ENCODE measurements around the gene UTP14C.

The UTP14C gene

GRCh38 chr13:51997186-51997585, 27.3 kb upstream of the UTP14C start:
- no peak for TF ChIP-seq CTCF (IDR thresholded peaks at IDR 0.05; ENCODE audit: low read depth, low read length)
- no peak for DNase-seq (ENCODE audit: low read depth in 2 of 2)

GRCh38 chr13:51997641-51998330, 26.7 kb upstream of the UTP14C start:
- H3K4me3 ChIP-seq (replicated peaks in 1 of 2; ENCODE audit: low read depth in 2 of 2, low read length in 2 of 2), result no peak overlapping the region
- no peak for DNase-seq (ENCODE audit: low read depth in 2 of 2)
- no peak for TF ChIP-seq CTCF (IDR thresholded peaks at IDR 0.05; ENCODE audit: low read depth, low read length)

More at GRCh38 chr13:51997186-51997585, 27.3 kb upstream of the UTP14C start:
- no peak overlapping the region for H3K4me3 ChIP-seq (replicated peaks in 1 of 2; ENCODE audit: low read depth in 2 of 2, low read length in 2 of 2)

GRCh38 chr13:51998723-51999509, 25.6 kb upstream of the UTP14C start:
- no peak overlapping the region for H3K4me3 ChIP-seq (replicated peaks in 1 of 2; ENCODE audit: low read depth in 2 of 2, low read length in 2 of 2)
- no peak for TF ChIP-seq CTCF (IDR thresholded peaks at IDR 0.05; ENCODE audit: low read depth, low read length)

GRCh38 chr13:51999510-51999911, 25.0 kb upstream of the UTP14C start:
- no peak overlapping the region for H3K4me3 ChIP-seq (replicated peaks in 1 of 2; ENCODE audit: low read depth in 2 of 2, low read length in 2 of 2)
- TF ChIP-seq CTCF (IDR thresholded peaks at IDR 0.05; ENCODE audit: low read depth, low read length), result no peak
- peak in 1 of 2 donors; percentile 29 for DNase-seq (ENCODE audit: low read depth in 2 of 2)

More at GRCh38 chr13:51998723-51999509, 25.6 kb upstream of the UTP14C start:
- DNase-seq (ENCODE audit: low read depth in 2 of 2), result no peak

- no peak overlapping the region for H3K4me3 ChIP-seq (replicated peaks in 1 of 2; ENCODE audit: low read depth in 2 of 2, low read length in 2 of 2)
- no peak for DNase-seq (ENCODE audit: low read depth in 2 of 2)
- TF ChIP-seq CTCF (IDR thresholded peaks at IDR 0.05; ENCODE audit: low read depth, low read length), result no peak
Observed at GRCh38 chr13:51999921-52000320, 24.6 kb upstream of the UTP14C start.

- peak; percentile 73 for TF ChIP-seq CTCF (IDR thresholded peaks at IDR 0.05; ENCODE audit: low read depth, low read length)
- H3K4me3 ChIP-seq (replicated peaks in 1 of 2; ENCODE audit: low read depth in 2 of 2, low read length in 2 of 2), result no peak overlapping the region
- DNase-seq (ENCODE audit: low read depth in 2 of 2), result peak; percentile 63 to 66
Observed at GRCh38 chr13:52001120-52001731, 23.3 kb upstream of the UTP14C start.
